Measurements from ENCODE around the gene PPP4C.

Gene PPP4C

GRCh38 chr16:30085820-30086219 lies 10.0 kb downstream of the PPP4C start:
- in situ Hi-C loops (cut with HindIII; ENCODE audit: low sequenced_read_pairs) = no loop called here
- no peak for TF ChIP-seq CTCF (IDR thresholded peaks at IDR 0.05; ENCODE audit: low read depth, low read length)
- no peak overlapping the region for H3K4me3 ChIP-seq (ENCODE audit: low read depth, low read length)
- DNase-seq (ENCODE audit: low read depth, low spot score) = no peak

- in situ Hi-C loops (cut with HindIII; ENCODE audit: low sequenced_read_pairs) = no loop called here
- DNase-seq (ENCODE audit: low read depth, low spot score) = no peak
- no peak for TF ChIP-seq CTCF (IDR thresholded peaks at IDR 0.05; ENCODE audit: low read depth, low read length)
- H3K4me3 ChIP-seq (ENCODE audit: low read depth, low read length) = no peak overlapping the region
Observed at GRCh38 chr16:30086291-30087140, 10.7 kb downstream of the PPP4C start.

GRCh38 chr16:30087181-30087898 lies 11.5 kb downstream of the PPP4C start:
- no peak for DNase-seq (ENCODE audit: low read depth, low spot score)
- in situ Hi-C loops (cut with HindIII; ENCODE audit: low sequenced_read_pairs) = no loop called here

GRCh38 chr16:30088237-30088831 lies 12.5 kb downstream of the PPP4C start:
- in situ Hi-C loops (cut with HindIII; ENCODE audit: low sequenced_read_pairs) = no loop called here
- no peak for TF ChIP-seq CTCF (IDR thresholded peaks at IDR 0.05; ENCODE audit: low read depth, low read length)
- H3K4me3 ChIP-seq (ENCODE audit: low read depth, low read length) = no peak overlapping the region
- no peak for DNase-seq (ENCODE audit: low read depth, low spot score)

More at GRCh38 chr16:30087181-30087898, 11.5 kb downstream of the PPP4C start:
- TF ChIP-seq CTCF (IDR thresholded peaks at IDR 0.05; ENCODE audit: low read depth, low read length) = no peak
- H3K4me3 ChIP-seq (ENCODE audit: low read depth, low read length) = no peak overlapping the region

GRCh38 chr16:30088832-30089624 lies 13.2 kb downstream of the PPP4C start:
- in situ Hi-C loops (cut with HindIII; ENCODE audit: low sequenced_read_pairs) = no loop called here
- DNase-seq (ENCODE audit: low read depth, low spot score) = no peak
- no peak overlapping the region for H3K4me3 ChIP-seq (ENCODE audit: low read depth, low read length)
- no peak for TF ChIP-seq CTCF (IDR thresholded peaks at IDR 0.05; ENCODE audit: low read depth, low read length)

All from astrocyte of the spinal cord (primary cell).